Hepatocyte (in vitro differentiated cells): ENCODE results near the gene SUB1. TPM values are rescaled to one million over a fixed set of nuclear protein-coding genes. Genes with fewer than 3 reads are reported as not detected.

Experiments
- DNase-seq: peaks from one replicate; pipeline ENCODE4 v3.0.0-alpha.2; 2016; ENCODE audit warnings: low spot score
- H2AFZ ChIP-seq: fragments of 200-600 bp; sonication (generic); 2 replicates; pipeline ENCODE4 v1.6.0; 2016; ENCODE audit warnings: antibody characterized with exemption, mild to moderate bottlenecking
- H3K27ac ChIP-seq: fragments of 200-600 bp; sonication (generic); 2 replicates; pipeline ENCODE4 v1.5.1; 2016; ENCODE audit warnings: mild to moderate bottlenecking
- H3K27me3 ChIP-seq: fragments of 200-600 bp; sonication (generic); 2 replicates; pipeline ENCODE4 v1.6.1; 2016
- H3K36me3 ChIP-seq: fragments of 200-600 bp; sonication (generic); replicated peaks from 2 replicates; pipeline ENCODE4 v1.5.1; 2016; ENCODE audit warnings: low read depth; ENCODE audit not compliant: insufficient read depth
- H3K4me1 ChIP-seq: fragments of 200-600 bp; sonication (generic); 2 replicates; pipeline ENCODE4 v1.5.1; 2016; ENCODE audit warnings: mild to moderate bottlenecking, moderate library complexity; ENCODE audit not compliant: insufficient read depth
- H3K4me2 ChIP-seq: fragments of 200-600 bp; sonication (generic); 2 replicates; pipeline ENCODE4 v1.6.0; 2016
- H3K4me3 ChIP-seq: fragments of 200-600 bp; sonication (generic); 2 replicates; pipeline ENCODE4 v1.5.1; 2016; ENCODE audit warnings: mild to moderate bottlenecking
- H3K79me2 ChIP-seq: fragments of 200-600 bp; sonication (generic); 2 replicates; pipeline ENCODE4 v1.6.0; 2017; ENCODE audit warnings: mild to moderate bottlenecking
- H3K9me2 ChIP-seq: fragments of 200-600 bp; sonication (generic); replicated peaks from 2 replicates; pipeline ENCODE4 v1.6.0; 2017; ENCODE audit warnings: mild to moderate bottlenecking; ENCODE audit not compliant: insufficient read depth
- H3K9me3 ChIP-seq: fragments of 200-600 bp; sonication (generic); 2 replicates; pipeline ENCODE4 v1.5.1; 2016; ENCODE audit warnings: low read depth, mild to moderate bottlenecking
- H4K20me1 ChIP-seq: fragments of 200-600 bp; sonication (generic); 2 replicates; pipeline ENCODE4 v1.6.0; 2016; ENCODE audit warnings: mild to moderate bottlenecking; ENCODE audit not compliant: insufficient read depth, poor library complexity, severe bottlenecking
- CTCF ChIP-seq: fragments of 200-600 bp; sonication (generic); IDR thresholded peaks from 2 replicates; pipeline ENCODE4 v1.5.1; 2016; ENCODE audit warnings: antibody characterized with exemption, mild to moderate bottlenecking; ENCODE audit not compliant: poor library complexity
- EZH2 ChIP-seq: fragments of 200-600 bp; sonication (generic); IDR thresholded peaks from 2 replicates; pipeline ENCODE4 v1.6.1; 2016; ENCODE audit warnings: antibody characterized with exemption, mild to moderate bottlenecking, borderline replicate concordance
- EZH2phosphoT487 ChIP-seq: fragments of 200-600 bp; sonication (generic); IDR thresholded peaks from one replicate; pipeline ENCODE4 v1.6.1; 2018; ENCODE audit warnings: antibody characterized with exemption, mild to moderate bottlenecking, low read depth, moderate library complexity; ENCODE audit not compliant: unreplicated experiment, severe bottlenecking
- WGBS: methylation state at CpG from one replicate; pipeline ENCODE4 v1.1.6; 2016; ENCODE audit warnings: low lambda C conversion rate; ENCODE audit errors: missing lambda C conversion rate; 5-methylcytosine and 5-hydroxymethylcytosine counted together
- polyA plus RNA-seq: library from polyadenylated mRNA; unstranded; fragments of >200 nt; fragmentation: Nextera tagmentation; extraction: Ambion mirVana; gene quantifications from 2 replicates; pipeline ENCODE4 v1.2.1, GENCODE V29; 2016
- total RNA-seq: library from RNA; depleted of rRNA; stranded (reverse); fragments of >200 nt; gene quantifications from 2 replicates; pipeline ENCODE4 v1.2.3, GENCODE V29; 2014

Gene SUB1
- total and polyA plus RNA-seq, 2 experiments from 2014 or later = 340 to 394 TPM

GRCh38 chr5:32589942-32590869 is 4.8 kb downstream of the SUB1 start:
- Histone ChIP-seq H3K79me2 (peaks cover 86% of the 10 kb centered on the region), H3K4me2 (no peak overlapping the region), H3K9me3 (no peaks in the 10 kb centered on the region), H3K4me1 (peaks cover 5% of the 10 kb centered on the region), H3K4me3 (no peak overlapping the region), H4K20me1 (peaks cover 78% of the 10 kb centered on the region), H3K9me2 (no peaks in the 10 kb centered on the region), H2AFZ (no peak overlapping the region), H3K27ac (no peak overlapping the region), H3K36me3 (peaks cover 7% of the 10 kb centered on the region), H3K27me3 (no peaks in the 10 kb centered on the region)
- TF ChIP-seq EZH2 (no peak), CTCF (peak; percentile 81)
- 90% methylated on average over 15 of the region's 15 CpGs for WGBS
- peak; percentile 65 for DNase-seq

- no peak overlapping the region for H3K4me3 ChIP-seq
- H4K20me1 ChIP-seq = peaks cover 79% of the 10 kb centered on the region
- peaks cover 7% of the 10 kb centered on the region for H3K36me3 ChIP-seq
- no peak overlapping the region for H2AFZ ChIP-seq
- no peaks in the 10 kb centered on the region for H3K9me2 ChIP-seq
- TF ChIP-seq CTCF (no peak), EZH2phosphoT487 (no peak), EZH2 (no peak)
- no peak overlapping the region for H3K27ac ChIP-seq
- H3K79me2 ChIP-seq = peaks cover 95% of the 10 kb centered on the region
- no peak overlapping the region for H3K4me2 ChIP-seq
- 98% methylated on average over 2 of the region's 2 CpGs for WGBS
- DNase-seq = no peak
- H3K9me3 ChIP-seq = no peaks in the 10 kb centered on the region
- H3K4me1 ChIP-seq = peaks cover 3% of the 10 kb centered on the region
- H3K27me3 ChIP-seq = no peaks in the 10 kb centered on the region
Observed at GRCh38 chr5:32595118-32595517, 9.8 kb downstream of the SUB1 start.

GRCh38 chr5:32597041-32597629 is 11.8 kb downstream of the SUB1 start:
- no peak for DNase-seq
- Histone ChIP-seq H3K4me1 (peaks cover 3% of the 10 kb centered on the region), H3K27ac (no peak overlapping the region), H3K9me3 (no peaks in the 10 kb centered on the region), H4K20me1 (peaks cover 65% of the 10 kb centered on the region), H3K36me3 (peaks cover 4% of the 10 kb centered on the region), H3K4me2 (no peak overlapping the region), H3K9me2 (no peaks in the 10 kb centered on the region), H3K27me3 (no peaks in the 10 kb centered on the region), H2AFZ (no peak overlapping the region), H3K4me3 (no peak overlapping the region), H3K79me2 (peaks cover 77% of the 10 kb centered on the region)
- TF ChIP-seq CTCF = no peak
- 44% methylated on average over 2 of the region's 2 CpGs for WGBS
